ENCODE results near the gene ERC2.

DNA sequence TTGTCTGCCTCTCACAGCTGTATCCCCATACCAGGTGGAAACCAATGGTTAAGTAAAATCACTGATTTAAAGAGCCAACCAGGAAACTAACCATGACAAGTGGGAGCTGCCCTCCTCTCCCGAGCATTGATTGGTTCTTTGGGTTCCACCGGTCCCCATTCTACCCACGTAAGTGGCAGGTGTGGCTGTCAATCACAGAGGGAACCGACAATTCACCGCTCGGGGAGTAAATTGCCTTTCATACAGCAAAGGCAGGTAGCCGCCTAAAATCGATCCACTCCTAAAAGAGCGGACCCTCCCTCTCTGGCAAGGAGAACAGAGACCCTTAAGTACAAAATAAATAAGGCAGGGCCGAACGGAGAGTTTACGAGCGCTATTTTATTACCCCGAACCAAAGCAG is 1.2 kb downstream of the ERC2 start:
- TF ChIP-seq, protein P1, sequence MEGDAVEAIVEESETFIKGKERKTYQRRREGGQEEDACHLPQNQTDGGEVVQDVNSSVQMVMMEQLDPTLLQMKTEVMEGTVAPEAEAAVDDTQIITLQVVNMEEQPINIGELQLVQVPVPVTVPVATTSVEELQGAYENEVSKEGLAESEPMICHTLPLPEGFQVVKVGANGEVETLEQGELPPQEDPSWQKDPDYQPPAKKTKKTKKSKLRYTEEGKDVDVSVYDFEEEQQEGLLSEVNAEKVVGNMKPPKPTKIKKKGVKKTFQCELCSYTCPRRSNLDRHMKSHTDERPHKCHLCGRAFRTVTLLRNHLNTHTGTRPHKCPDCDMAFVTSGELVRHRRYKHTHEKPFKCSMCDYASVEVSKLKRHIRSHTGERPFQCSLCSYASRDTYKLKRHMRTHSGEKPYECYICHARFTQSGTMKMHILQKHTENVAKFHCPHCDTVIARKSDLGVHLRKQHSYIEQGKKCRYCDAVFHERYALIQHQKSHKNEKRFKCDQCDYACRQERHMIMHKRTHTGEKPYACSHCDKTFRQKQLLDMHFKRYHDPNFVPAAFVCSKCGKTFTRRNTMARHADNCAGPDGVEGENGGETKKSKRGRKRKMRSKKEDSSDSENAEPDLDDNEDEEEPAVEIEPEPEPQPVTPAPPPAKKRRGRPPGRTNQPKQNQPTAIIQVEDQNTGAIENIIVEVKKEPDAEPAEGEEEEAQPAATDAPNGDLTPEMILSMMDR (IDR thresholded peaks at IDR 0.05) = no peak
- TF ChIP-seq POLR2AphosphoS5 (IDR thresholded peaks at IDR 0.05) (no peak), POLR2A (IDR thresholded peaks at IDR 0.05) (no peak), EP300 (IDR thresholded peaks at IDR 0.05) (no peak)

All from upper lobe of left lung (tissue), 4 donors.